Vagina (tissue), 2 donors: ENCODE results near the gene RNF214. TPM values are rescaled to one million over a fixed set of nuclear protein-coding genes. Genes with fewer than 3 reads are reported as not detected.

Experiments used
- DNase-seq, 2 donors: peaks; one replicate each; pipeline ENCODE4 v3.0.0-alpha.2; 2017; ENCODE audit errors: extremely low spot score in 2 of 2
- H3K27ac ChIP-seq: fragments of 200-600 bp; sonication (generic); one replicate; pipeline ENCODE4 v1.5.1; 2019
- H3K27me3 ChIP-seq: fragments of 200-600 bp; sonication (generic); one replicate; pipeline ENCODE4 v1.5.1; 2019
- H3K36me3 ChIP-seq, 2 donors: fragments of 200-600 bp; sonication (generic); one replicate each; pipeline ENCODE4 v1.5.1; 2017 to 2019
- H3K4me1 ChIP-seq: fragments of 200-600 bp; sonication (generic); one replicate; pipeline ENCODE4 v1.5.1; 2019
- H3K4me3 ChIP-seq, 2 donors: fragments of 200-600 bp; sonication (generic); 1 replicate in 1 of 2; 2 replicates in 1 of 2; pipeline ENCODE4 v1.5.1; 2016 to 2019
- H3K9me3 ChIP-seq: fragments of 200-600 bp; sonication (generic); one replicate; pipeline ENCODE4 v1.5.1; 2019
- CTCF ChIP-seq, 3 experiments: fragments of 450-650 bp in 2 of 3; fragments of 200-600 bp in 1 of 3; sonication (generic) in 1 of 3; IDR thresholded peaks; one replicate each; pipeline ENCODE4 v1.5.1; 2017 to 2019; ENCODE audit warnings: antibody characterized with exemption in 3 of 3, mild to moderate bottlenecking in 2 of 3, moderate library complexity in 2 of 3
- POLR2A ChIP-seq, 2 donors: fragments of 450-650 bp; IDR thresholded peaks; one replicate each; pipeline ENCODE4 v1.6.1; 2017; ENCODE audit warnings: antibody characterized with exemption in 2 of 2, mild to moderate bottlenecking in 2 of 2, moderate library complexity in 2 of 2
- POLR2AphosphoS5 ChIP-seq, 2 donors: sonication (generic); formaldehyde crosslinking; IDR thresholded peaks; one replicate each; pipeline ENCODE4 v1.9.0; 2017; ENCODE audit warnings: antibody characterized with exemption in 2 of 2, mild to moderate bottlenecking in 2 of 2, low read depth in 1 of 2; ENCODE audit not compliant: insufficient read depth in 1 of 2
- intact Hi-C: fragments of 100-400 bp; cut with DNase I; formaldehyde crosslinking; loops from one replicate; pipeline ENCODE4 v1.15.1; 2023
- total RNA-seq: library from RNA; depleted of rRNA; stranded (reverse); fragments of >200 nt; gene quantifications from one replicate; pipeline ENCODE4 v1.2.3, GENCODE V29; 2016

RNF214 gene
- total RNA-seq, 1 donor from 2014 or later = 10.8 TPM

GRCh38 chr11:117218133-117218915, 14.1 kb upstream of the RNF214 start:
- peak overlapping the region; percentile 81 for H3K27ac ChIP-seq
- peak in 1 of 2 donors; percentile 36 for TF ChIP-seq POLR2AphosphoS5 (IDR thresholded peaks at IDR 0.05; ENCODE audit: insufficient read depth in 1 of 2, low read depth in 1 of 2)
- TF ChIP-seq CTCF (IDR thresholded peaks at IDR 0.05) = no peak
- H3K4me1 ChIP-seq = peaks cover 46% of the 10 kb centered on the region
- no peaks in the 10 kb centered on the region for H3K27me3 ChIP-seq
- DNase-seq = no peak
- no peaks in the 10 kb centered on the region for H3K9me3 ChIP-seq
- H3K36me3 ChIP-seq = peaks cover 0 to 50% of the 10 kb centered on the region in 2 donors
- intact Hi-C loops = loop anchor here (2.0 kb wide), 1 partner anchor 20 kb away; the partner anchor contains the start of gene TAGLN
- H3K4me3 ChIP-seq = peak overlapping the region in 1 of 2 donors; percentile 26

GRCh38 chr11:117219001-117219400, 13.5 kb upstream of the RNF214 start:
- TF ChIP-seq POLR2AphosphoS5 (IDR thresholded peaks at IDR 0.05; ENCODE audit: insufficient read depth in 1 of 2, low read depth in 1 of 2) = no peak
- TF ChIP-seq POLR2A (IDR thresholded peaks at IDR 0.05) = no peak
- no peak for TF ChIP-seq CTCF (IDR thresholded peaks at IDR 0.05)
- DNase-seq = no peak
- Histone ChIP-seq H3K4me3 (no peak overlapping the region), H3K36me3 (peaks cover 0 to 46% of the 10 kb centered on the region in 2 donors), H3K9me3 (no peaks in the 10 kb centered on the region), H3K4me1 (peaks cover 51% of the 10 kb centered on the region), H3K27me3 (no peaks in the 10 kb centered on the region), H3K27ac (peak overlapping the region; percentile 81)
- intact Hi-C loops = loop anchor here (2.0 kb wide), 1 partner anchor 20 kb away; the partner anchor contains the start of gene TAGLN

GRCh38 chr11:117219455-117219854, 13.0 kb upstream of the RNF214 start:
- intact Hi-C loops = loop anchor here (2.0 kb wide), 1 partner anchor 21 kb away; the partner anchor contains the start of gene TAGLN
- Histone ChIP-seq H3K9me3 (no peaks in the 10 kb centered on the region), H3K4me1 (peaks cover 51% of the 10 kb centered on the region), H3K27ac (peak overlapping the region; percentile 81), H3K4me3 (no peak overlapping the region), H3K36me3 (peaks cover 0 to 41% of the 10 kb centered on the region in 2 donors), H3K27me3 (no peaks in the 10 kb centered on the region)
- DNase-seq = no peak
- TF ChIP-seq POLR2A (IDR thresholded peaks at IDR 0.05) (no peak), POLR2AphosphoS5 (IDR thresholded peaks at IDR 0.05; ENCODE audit: insufficient read depth in 1 of 2, low read depth in 1 of 2) (no peak), CTCF (IDR thresholded peaks at IDR 0.05) (no peak)

GRCh38 chr11:117219995-117220394, 12.5 kb upstream of the RNF214 start:
- TF ChIP-seq POLR2AphosphoS5 (IDR thresholded peaks at IDR 0.05; ENCODE audit: insufficient read depth in 1 of 2, low read depth in 1 of 2) (no peak), POLR2A (IDR thresholded peaks at IDR 0.05) (no peak), CTCF (IDR thresholded peaks at IDR 0.05) (no peak)
- Histone ChIP-seq H3K4me3 (no peak overlapping the region), H3K36me3 (peaks cover 0 to 36% of the 10 kb centered on the region in 2 donors), H3K9me3 (no peaks in the 10 kb centered on the region), H3K27ac (peak overlapping the region; percentile 81), H3K27me3 (no peaks in the 10 kb centered on the region), H3K4me1 (peaks cover 51% of the 10 kb centered on the region)
- no peak for DNase-seq
- intact Hi-C loops = loop anchor here (2.0 to 10.0 kb wide), 3 partner anchors 21 to 115 kb away; partner anchors contain the start of genes SIDT2 and TAGLN

GRCh38 chr11:117220568-117220967, 11.9 kb upstream of the RNF214 start:
- H3K27ac ChIP-seq = peak overlapping the region; percentile 81
- peaks cover 0 to 36% of the 10 kb centered on the region in 2 donors for H3K36me3 ChIP-seq
- intact Hi-C loops = loop anchor here (10.0 kb wide), 2 partner anchors 46 to 116 kb away; partner anchors contain the start of gene SIDT2
- H3K9me3 ChIP-seq = no peaks in the 10 kb centered on the region
- H3K27me3 ChIP-seq = no peaks in the 10 kb centered on the region
- DNase-seq = no peak
- TF ChIP-seq POLR2AphosphoS5 (IDR thresholded peaks at IDR 0.05; ENCODE audit: insufficient read depth in 1 of 2, low read depth in 1 of 2) (peak in 1 of 2 donors; percentile 33), CTCF (IDR thresholded peaks at IDR 0.05) (no peak), POLR2A (IDR thresholded peaks at IDR 0.05) (no peak)
- peak overlapping the region in 1 of 2 donors; percentile 3 for H3K4me3 ChIP-seq
- H3K4me1 ChIP-seq = peaks cover 51% of the 10 kb centered on the region
